Measurements from ENCODE around the gene TMEM151A. TPM values are rescaled to one million over a fixed set of nuclear protein-coding genes. Genes with fewer than 3 reads are reported as not detected.
A peak's percentile ranks its signal among the peaks of the same experiment; 100 is the strongest.

Gene TMEM151A
- total and polyA plus RNA-seq, 9 donors, result 0.04 TPM; not detected in 8

DNA sequence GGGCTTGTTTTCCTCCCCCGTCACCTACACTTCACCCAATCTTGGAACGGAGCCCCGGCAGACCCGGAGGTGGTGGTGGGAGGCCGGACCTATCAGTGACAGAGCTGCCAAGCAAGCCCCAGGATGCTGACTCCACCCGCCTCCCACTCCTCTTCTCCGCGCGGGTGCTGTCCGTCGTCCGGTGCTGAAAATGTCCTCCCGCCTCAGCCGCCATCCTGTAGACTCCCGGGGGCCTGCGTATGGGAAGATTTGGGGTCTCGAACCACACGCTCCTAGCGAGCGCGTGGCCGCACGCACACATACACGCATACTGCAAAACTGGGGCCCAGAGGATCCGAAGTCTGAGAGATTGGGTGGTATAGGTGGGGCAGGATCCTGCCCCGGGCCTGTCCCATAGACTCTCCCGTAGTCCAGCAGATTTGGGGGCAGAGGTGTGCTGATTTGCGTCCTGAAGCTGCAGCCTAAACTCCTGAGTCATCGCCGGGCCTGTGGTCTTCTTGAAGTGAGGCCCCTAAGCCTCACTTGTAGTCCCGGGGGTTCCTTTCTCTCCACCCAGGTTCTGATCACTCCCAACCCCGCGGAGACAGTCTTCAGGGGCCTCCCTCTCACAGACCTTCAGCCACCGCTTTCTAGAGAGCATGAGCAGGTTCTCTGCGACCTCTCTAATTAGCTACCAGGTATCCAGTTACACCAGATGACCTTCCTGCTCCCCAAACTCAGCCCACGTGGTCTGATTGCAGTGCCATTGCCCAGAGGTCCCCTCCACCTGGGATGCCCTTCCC is 2.0 kb upstream of the TMEM151A start:
- peak overlapping the region; percentile 96 for H3K27ac ChIP-seq (ENCODE audit: low read length)
- H3K27me3 ChIP-seq (ENCODE audit: control insufficient read depth, insufficient read depth, low read length), result peaks cover 40% of the 10 kb centered on the region
- 27% methylated on average over 10 of the region's 36 CpGs for WGBS (ENCODE audit: insufficient coverage)
- peak; percentile 89 for DNase-seq
- H3K4me1 ChIP-seq (ENCODE audit: control insufficient read depth, insufficient read depth, low read length), result peaks cover 25% of the 10 kb centered on the region
- H3K36me3 ChIP-seq (ENCODE audit: control insufficient read depth, insufficient read depth, low read length), result peaks cover 25% of the 10 kb centered on the region
- no peaks in the 10 kb centered on the region for H3K9me3 ChIP-seq (replicated peaks; ENCODE audit: control insufficient read depth, low read depth, low read length)
- H3K4me3 ChIP-seq (ENCODE audit: low read length), result peak overlapping the region; percentile 62

DNA sequence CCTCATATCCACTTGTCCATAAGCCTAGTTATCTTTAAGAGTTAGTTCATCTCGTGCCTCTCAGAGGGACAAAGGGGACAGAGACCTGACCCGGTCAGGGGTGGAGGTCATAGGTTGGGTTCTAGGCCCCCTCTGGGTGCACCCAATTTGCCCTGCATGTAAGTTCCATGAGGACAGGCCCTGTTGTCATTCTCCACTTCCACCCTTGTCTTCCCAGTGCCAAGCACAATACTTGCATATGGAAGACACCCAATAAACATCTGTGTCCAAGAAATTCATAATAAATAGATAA is 1.4 kb upstream of the TMEM151A start:
- no peak for DNase-seq
- no peaks in the 10 kb centered on the region for H3K9me3 ChIP-seq (replicated peaks; ENCODE audit: control insufficient read depth, low read depth, low read length)
- peaks cover 40% of the 10 kb centered on the region for H3K27me3 ChIP-seq (ENCODE audit: control insufficient read depth, insufficient read depth, low read length)
- WGBS (ENCODE audit: insufficient coverage), result no CpG with 5 or more reads among the region's 2 CpGs
- H3K27ac ChIP-seq (ENCODE audit: low read length), result no peak overlapping the region
- peaks cover 19% of the 10 kb centered on the region for H3K36me3 ChIP-seq (ENCODE audit: control insufficient read depth, insufficient read depth, low read length)
- H3K4me1 ChIP-seq (ENCODE audit: control insufficient read depth, insufficient read depth, low read length), result peaks cover 25% of the 10 kb centered on the region
- H3K4me3 ChIP-seq (ENCODE audit: low read length), result no peak overlapping the region

DNA sequence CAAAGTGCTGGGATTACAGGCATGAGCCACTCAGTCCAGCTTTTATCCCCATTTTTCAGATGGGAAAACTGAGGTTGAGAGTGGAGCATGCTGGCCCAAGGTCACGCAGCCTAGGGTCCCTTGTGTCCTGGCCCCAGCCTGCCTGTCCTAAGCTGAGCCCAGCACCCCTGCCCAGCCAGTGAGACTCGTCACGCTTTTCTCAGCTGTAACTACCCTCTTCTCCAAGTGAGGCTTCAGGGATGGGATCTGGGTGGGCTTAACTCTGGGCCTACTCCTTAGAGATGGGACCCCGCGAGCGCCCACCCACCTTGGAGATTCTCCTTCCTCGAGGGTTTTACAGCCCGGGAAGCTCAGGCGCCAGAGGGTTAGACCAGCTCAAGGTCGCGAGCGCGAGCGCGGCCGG is 390 bp upstream of the TMEM151A start:
- 9% methylated on average over 13 of the region's 16 CpGs for WGBS (ENCODE audit: insufficient coverage)
- peaks cover 12% of the 10 kb centered on the region for H3K36me3 ChIP-seq (ENCODE audit: control insufficient read depth, insufficient read depth, low read length)
- H3K4me3 ChIP-seq (ENCODE audit: low read length), result no peak overlapping the region
- DNase-seq, result no peak
- peaks cover 40% of the 10 kb centered on the region for H3K27me3 ChIP-seq (ENCODE audit: control insufficient read depth, insufficient read depth, low read length)
- H3K9me3 ChIP-seq (replicated peaks; ENCODE audit: control insufficient read depth, low read depth, low read length), result no peaks in the 10 kb centered on the region
- no peak overlapping the region for H3K27ac ChIP-seq (ENCODE audit: low read length)
- H3K4me1 ChIP-seq (ENCODE audit: control insufficient read depth, insufficient read depth, low read length), result peaks cover 25% of the 10 kb centered on the region

DNA sequence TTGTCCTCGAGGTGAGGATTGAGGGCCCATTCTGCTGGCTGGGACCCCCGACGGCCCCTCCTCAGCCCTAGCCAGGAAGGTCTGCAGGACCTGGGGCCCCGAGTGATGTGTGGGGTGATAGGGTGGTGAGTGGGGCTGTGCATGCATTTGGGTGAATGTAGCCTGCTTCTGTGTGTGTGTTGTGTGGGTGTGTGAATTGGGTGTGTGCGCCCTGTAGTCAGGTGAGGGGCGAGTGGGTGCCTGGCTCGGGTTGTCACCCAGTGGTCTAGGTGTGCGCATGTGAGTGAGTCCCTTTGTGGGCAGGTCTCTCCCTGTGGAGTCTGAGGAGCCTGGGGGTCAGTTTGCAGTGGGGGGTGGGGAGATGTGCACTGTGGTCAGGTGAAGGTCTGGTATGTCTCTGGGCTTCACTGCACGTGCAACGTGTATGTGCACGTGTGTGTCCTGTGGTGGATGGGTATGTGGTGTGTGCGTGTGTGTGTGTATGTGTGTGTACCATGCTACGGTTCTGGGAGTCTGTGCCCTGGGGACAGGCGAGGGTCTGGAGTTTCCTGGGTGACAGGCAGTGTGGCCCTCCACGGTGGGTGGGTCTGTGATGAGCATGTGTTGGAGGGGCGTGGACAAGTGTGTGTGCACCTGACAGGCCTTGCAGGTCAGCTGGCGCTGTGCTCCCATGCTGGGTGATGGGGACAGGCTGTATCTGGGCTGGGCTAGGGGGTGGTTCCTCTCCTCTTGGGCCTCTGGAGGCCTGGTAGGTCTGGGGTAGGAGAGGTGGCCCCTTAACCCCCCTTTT is 1.0 kb downstream of the TMEM151A start:
- Histone ChIP-seq H3K9me3 (replicated peaks; ENCODE audit: control insufficient read depth, low read depth, low read length) (no peaks in the 10 kb centered on the region), H3K27ac (ENCODE audit: low read length) (no peak overlapping the region), H3K4me1 (ENCODE audit: control insufficient read depth, insufficient read depth, low read length) (peaks cover 18% of the 10 kb centered on the region), H3K27me3 (ENCODE audit: control insufficient read depth, insufficient read depth, low read length) (peaks cover 43% of the 10 kb centered on the region), H3K36me3 (ENCODE audit: control insufficient read depth, insufficient read depth, low read length) (peaks cover under 1% of the 10 kb centered on the region), H3K4me3 (ENCODE audit: low read length) (no peak overlapping the region)
- DNase-seq, result no peak
- WGBS (ENCODE audit: insufficient coverage), result 55% methylated on average over 14 of the region's 17 CpGs

DNA sequence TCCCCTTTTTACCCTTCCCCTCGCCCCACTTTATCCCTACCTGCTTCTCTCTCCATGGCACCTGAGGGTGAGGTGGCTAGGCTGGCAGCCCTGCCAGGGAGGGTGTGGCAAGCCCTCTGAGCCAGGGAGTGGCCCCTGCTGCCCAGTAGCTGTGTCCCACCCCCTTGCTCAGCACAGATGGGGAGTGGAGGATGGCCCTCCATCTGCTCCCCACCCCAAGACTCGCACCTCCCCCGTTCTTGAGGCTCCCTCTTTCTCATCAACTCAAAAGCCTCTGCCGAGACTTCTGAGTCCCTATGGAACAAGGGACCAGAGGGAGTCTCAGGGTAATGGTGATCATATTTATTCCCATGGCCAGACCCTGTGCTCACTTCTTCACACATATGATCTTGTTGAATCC is 1.7 kb downstream of the TMEM151A start:
- Histone ChIP-seq H3K36me3 (ENCODE audit: control insufficient read depth, insufficient read depth, low read length) (no peaks in the 10 kb centered on the region), H3K4me3 (ENCODE audit: low read length) (no peak overlapping the region), H3K4me1 (ENCODE audit: control insufficient read depth, insufficient read depth, low read length) (peaks cover 11% of the 10 kb centered on the region), H3K27me3 (ENCODE audit: control insufficient read depth, insufficient read depth, low read length) (peaks cover 43% of the 10 kb centered on the region), H3K9me3 (replicated peaks; ENCODE audit: control insufficient read depth, low read depth, low read length) (no peaks in the 10 kb centered on the region), H3K27ac (ENCODE audit: low read length) (no peak overlapping the region)
- no peak for DNase-seq
- no CpG with 5 or more reads among the region's 4 CpGs for WGBS (ENCODE audit: insufficient coverage)

DNA sequence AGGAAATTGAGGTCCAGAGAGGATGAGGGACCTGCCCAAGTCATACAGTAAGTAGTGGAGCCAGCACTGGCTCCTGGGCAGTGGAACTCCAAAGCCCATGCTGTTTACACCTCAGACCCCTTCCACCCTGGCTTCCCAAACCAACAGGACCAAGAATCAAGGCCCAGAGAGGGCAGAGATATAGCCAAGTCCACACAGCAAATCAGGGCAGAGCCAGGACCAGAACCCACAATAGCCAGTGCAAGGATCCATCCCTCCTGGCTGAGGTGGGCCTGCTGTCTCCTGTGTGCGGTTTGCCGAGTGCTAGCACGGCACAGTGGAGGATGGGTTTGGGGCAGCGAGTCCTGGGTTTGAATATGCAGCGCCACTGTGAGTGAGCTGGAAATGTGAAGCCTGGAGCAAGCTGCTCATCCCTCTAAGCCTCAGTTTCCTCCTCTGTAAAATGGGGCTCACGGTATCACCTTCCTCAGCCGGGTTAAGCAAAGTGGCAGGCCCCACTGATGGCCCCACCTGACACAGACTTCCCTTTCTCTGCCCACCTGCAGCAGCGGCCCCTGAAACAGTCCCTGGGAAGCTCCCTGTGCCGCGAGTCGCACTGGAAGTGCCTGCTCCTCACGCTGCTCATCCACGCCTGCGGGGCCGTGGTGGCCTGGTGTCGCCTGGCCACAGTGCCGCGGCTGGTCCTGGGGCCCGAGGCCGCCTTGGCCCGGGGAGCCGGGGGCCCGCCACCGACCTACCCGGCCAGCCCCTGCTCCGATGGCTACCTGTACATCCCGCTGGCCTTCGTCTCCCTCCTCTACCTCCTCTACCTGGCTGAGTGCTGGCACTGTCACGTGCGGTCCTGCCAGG is 2.3 kb downstream of the TMEM151A start:
- WGBS (ENCODE audit: insufficient coverage), result 82% methylated on average over 28 of the region's 30 CpGs
- peaks cover 10% of the 10 kb centered on the region for H3K4me1 ChIP-seq (ENCODE audit: control insufficient read depth, insufficient read depth, low read length)
- H3K36me3 ChIP-seq (ENCODE audit: control insufficient read depth, insufficient read depth, low read length), result no peaks in the 10 kb centered on the region
- H3K27ac ChIP-seq (ENCODE audit: low read length), result no peak overlapping the region
- H3K9me3 ChIP-seq (replicated peaks; ENCODE audit: control insufficient read depth, low read depth, low read length), result no peaks in the 10 kb centered on the region
- H3K4me3 ChIP-seq (ENCODE audit: low read length), result no peak overlapping the region
- DNase-seq, result no peak
- H3K27me3 ChIP-seq (ENCODE audit: control insufficient read depth, insufficient read depth, low read length), result peaks cover 43% of the 10 kb centered on the region

DNA sequence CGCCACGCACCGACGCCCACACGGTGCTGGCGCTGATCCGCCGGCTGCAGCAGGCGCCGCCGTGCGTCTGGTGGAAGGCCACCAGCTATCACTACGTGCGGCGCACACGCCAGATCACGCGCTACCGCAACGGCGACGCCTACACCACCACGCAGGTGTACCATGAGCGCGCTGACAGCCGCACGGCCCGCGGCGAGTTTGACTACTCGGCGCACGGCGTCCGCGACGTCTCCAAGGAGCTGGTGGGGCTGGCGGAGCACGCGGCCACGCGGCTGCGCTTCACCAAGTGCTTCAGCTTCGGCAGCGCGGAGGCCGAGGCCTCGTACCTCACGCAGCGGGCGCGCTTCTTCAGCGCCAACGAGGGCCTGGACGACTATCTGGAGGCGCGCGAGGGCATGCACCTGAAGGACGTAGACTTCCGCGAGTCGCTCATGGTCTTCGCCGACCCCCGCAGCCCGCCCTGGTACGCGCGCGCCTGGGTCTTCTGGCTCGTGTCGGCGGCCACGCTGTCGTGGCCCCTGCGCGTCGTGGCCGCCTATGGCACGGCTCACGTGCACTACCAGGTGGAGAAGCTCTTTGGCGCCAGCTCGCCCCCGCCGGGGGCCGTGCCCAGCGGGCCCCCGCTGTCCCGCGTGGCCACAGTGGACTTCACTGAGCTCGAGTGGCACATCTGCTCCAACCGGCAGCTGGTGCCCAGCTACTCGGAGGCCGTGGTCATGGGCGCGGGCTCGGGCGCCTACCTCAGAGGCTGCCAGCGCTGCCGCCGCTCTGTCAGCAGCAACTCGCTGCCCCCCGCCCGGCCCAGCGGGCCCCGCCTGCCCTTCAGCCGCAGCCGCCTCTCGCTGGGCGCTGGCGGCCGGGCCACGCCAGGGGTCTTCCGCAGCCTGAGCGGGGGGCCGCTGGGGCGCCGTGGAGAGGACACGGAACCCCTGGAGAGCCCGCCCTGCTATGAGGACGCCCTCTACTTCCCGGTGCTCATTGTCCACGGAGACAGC is 3.2 kb downstream of the TMEM151A start:
- WGBS (ENCODE audit: insufficient coverage), result 84% methylated on average over 120 of the region's 123 CpGs
- Histone ChIP-seq H3K27me3 (ENCODE audit: control insufficient read depth, insufficient read depth, low read length) (peaks cover 40% of the 10 kb centered on the region), H3K36me3 (ENCODE audit: control insufficient read depth, insufficient read depth, low read length) (no peaks in the 10 kb centered on the region), H3K4me1 (ENCODE audit: control insufficient read depth, insufficient read depth, low read length) (peaks cover 6% of the 10 kb centered on the region), H3K4me3 (ENCODE audit: low read length) (no peak overlapping the region), H3K27ac (ENCODE audit: low read length) (no peak overlapping the region), H3K9me3 (replicated peaks; ENCODE audit: control insufficient read depth, low read depth, low read length) (no peaks in the 10 kb centered on the region)
- DNase-seq, result no peak

DNA sequence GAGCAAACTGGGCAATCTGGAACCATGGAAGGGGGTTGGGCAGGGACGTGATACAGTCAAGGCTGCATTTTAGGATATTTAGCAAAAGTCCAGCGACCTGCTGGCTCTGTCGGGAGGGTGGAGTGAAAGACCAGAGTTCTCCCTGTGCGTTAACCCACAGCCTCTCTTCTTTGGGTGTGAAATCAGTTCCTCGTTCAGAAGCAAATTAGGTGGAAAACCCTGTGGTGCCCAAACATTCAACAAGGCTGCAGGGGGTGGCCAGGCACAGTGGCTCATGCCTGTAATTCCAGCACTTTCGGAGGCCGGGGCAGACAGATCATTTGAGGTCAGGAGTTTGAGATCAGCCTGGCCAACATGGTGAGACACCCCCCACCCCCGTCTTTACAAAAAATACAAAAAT is 5.9 kb downstream of the TMEM151A start:
- no peak overlapping the region for H3K27ac ChIP-seq (ENCODE audit: low read length)
- H3K27me3 ChIP-seq (ENCODE audit: control insufficient read depth, insufficient read depth, low read length), result peaks cover 18% of the 10 kb centered on the region
- no peak overlapping the region for H3K4me3 ChIP-seq (ENCODE audit: low read length)
- DNase-seq, result no peak
- H3K9me3 ChIP-seq (replicated peaks; ENCODE audit: control insufficient read depth, low read depth, low read length), result no peaks in the 10 kb centered on the region
- no peaks in the 10 kb centered on the region for H3K4me1 ChIP-seq (ENCODE audit: control insufficient read depth, insufficient read depth, low read length)
- 54% methylated on average over 5 of the region's 8 CpGs for WGBS (ENCODE audit: insufficient coverage)
- H3K36me3 ChIP-seq (ENCODE audit: control insufficient read depth, insufficient read depth, low read length), result no peaks in the 10 kb centered on the region

DNA sequence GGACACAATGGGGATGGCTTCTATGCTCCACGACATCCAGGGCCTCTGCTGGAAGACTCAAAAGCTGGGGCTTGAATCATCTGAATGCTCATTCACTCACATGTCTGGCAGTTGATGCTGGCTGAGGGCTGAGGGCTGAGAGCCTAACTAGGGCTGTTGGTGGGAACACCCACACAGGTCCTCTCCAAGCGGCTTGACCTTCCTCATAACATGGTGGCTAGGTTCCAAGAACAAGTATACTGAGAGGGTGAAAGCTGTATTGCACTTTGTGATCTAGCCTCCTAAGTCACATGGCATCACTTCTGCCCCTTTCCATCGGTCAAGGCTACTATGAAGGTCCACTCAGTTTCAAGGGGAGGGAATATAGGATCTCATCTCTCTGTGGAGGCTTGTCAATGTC is 7.5 kb downstream of the TMEM151A start:
- 40% methylated on average over 1 of the region's 3 CpGs for WGBS (ENCODE audit: insufficient coverage)
- no peaks in the 10 kb centered on the region for H3K9me3 ChIP-seq (replicated peaks; ENCODE audit: control insufficient read depth, low read depth, low read length)

More for the DNA sequence above, 7.5 kb downstream of the TMEM151A start:
- DNase-seq, result no peak
- Histone ChIP-seq H3K4me1 (ENCODE audit: control insufficient read depth, insufficient read depth, low read length) (no peaks in the 10 kb centered on the region), H3K27me3 (ENCODE audit: control insufficient read depth, insufficient read depth, low read length) (peaks cover 3% of the 10 kb centered on the region), H3K36me3 (ENCODE audit: control insufficient read depth, insufficient read depth, low read length) (no peaks in the 10 kb centered on the region), H3K27ac (ENCODE audit: low read length) (no peak overlapping the region), H3K4me3 (ENCODE audit: low read length) (no peak overlapping the region)
